Hepatocyte (in vitro differentiated cells): Measurements from ENCODE around the gene PTAR1. TPM values are rescaled to one million over a fixed set of nuclear protein-coding genes. Genes with fewer than 3 reads are reported as not detected.

ENCODE experiments used
- DNase-seq: peaks from one replicate; pipeline ENCODE4 v3.0.0-alpha.2; 2016; ENCODE audit warnings: low spot score
- H2AFZ ChIP-seq: fragments of 200-600 bp; sonication (generic); 2 replicates; pipeline ENCODE4 v1.6.0; 2016; ENCODE audit warnings: antibody characterized with exemption, mild to moderate bottlenecking
- H3K27ac ChIP-seq: fragments of 200-600 bp; sonication (generic); 2 replicates; pipeline ENCODE4 v1.5.1; 2016; ENCODE audit warnings: mild to moderate bottlenecking
- H3K27me3 ChIP-seq: fragments of 200-600 bp; sonication (generic); 2 replicates; pipeline ENCODE4 v1.6.1; 2016
- H3K36me3 ChIP-seq: fragments of 200-600 bp; sonication (generic); replicated peaks from 2 replicates; pipeline ENCODE4 v1.5.1; 2016; ENCODE audit warnings: low read depth; ENCODE audit not compliant: insufficient read depth
- H3K4me1 ChIP-seq: fragments of 200-600 bp; sonication (generic); 2 replicates; pipeline ENCODE4 v1.5.1; 2016; ENCODE audit warnings: mild to moderate bottlenecking, moderate library complexity; ENCODE audit not compliant: insufficient read depth
- H3K4me2 ChIP-seq: fragments of 200-600 bp; sonication (generic); 2 replicates; pipeline ENCODE4 v1.6.0; 2016
- H3K4me3 ChIP-seq: fragments of 200-600 bp; sonication (generic); 2 replicates; pipeline ENCODE4 v1.5.1; 2016; ENCODE audit warnings: mild to moderate bottlenecking
- H3K79me2 ChIP-seq: fragments of 200-600 bp; sonication (generic); 2 replicates; pipeline ENCODE4 v1.6.0; 2017; ENCODE audit warnings: mild to moderate bottlenecking
- H3K9me2 ChIP-seq: fragments of 200-600 bp; sonication (generic); replicated peaks from 2 replicates; pipeline ENCODE4 v1.6.0; 2017; ENCODE audit warnings: mild to moderate bottlenecking; ENCODE audit not compliant: insufficient read depth
- H3K9me3 ChIP-seq: fragments of 200-600 bp; sonication (generic); 2 replicates; pipeline ENCODE4 v1.5.1; 2016; ENCODE audit warnings: low read depth, mild to moderate bottlenecking
- H4K20me1 ChIP-seq: fragments of 200-600 bp; sonication (generic); 2 replicates; pipeline ENCODE4 v1.6.0; 2016; ENCODE audit warnings: mild to moderate bottlenecking; ENCODE audit not compliant: insufficient read depth, poor library complexity, severe bottlenecking
- CTCF ChIP-seq: fragments of 200-600 bp; sonication (generic); IDR thresholded peaks from 2 replicates; pipeline ENCODE4 v1.5.1; 2016; ENCODE audit warnings: antibody characterized with exemption, mild to moderate bottlenecking; ENCODE audit not compliant: poor library complexity
- EZH2 ChIP-seq: fragments of 200-600 bp; sonication (generic); IDR thresholded peaks from 2 replicates; pipeline ENCODE4 v1.6.1; 2016; ENCODE audit warnings: antibody characterized with exemption, mild to moderate bottlenecking, borderline replicate concordance
- EZH2phosphoT487 ChIP-seq: fragments of 200-600 bp; sonication (generic); IDR thresholded peaks from one replicate; pipeline ENCODE4 v1.6.1; 2018; ENCODE audit warnings: antibody characterized with exemption, mild to moderate bottlenecking, low read depth, moderate library complexity; ENCODE audit not compliant: unreplicated experiment, severe bottlenecking
- WGBS: methylation state at CpG from one replicate; pipeline ENCODE4 v1.1.6; 2016; ENCODE audit warnings: low lambda C conversion rate; ENCODE audit errors: missing lambda C conversion rate; 5-methylcytosine and 5-hydroxymethylcytosine counted together
- polyA plus RNA-seq: library from polyadenylated mRNA; unstranded; fragments of >200 nt; fragmentation: Nextera tagmentation; extraction: Ambion mirVana; gene quantifications from 2 replicates; pipeline ENCODE4 v1.2.1, GENCODE V29; 2016
- total RNA-seq: library from RNA; depleted of rRNA; stranded (reverse); fragments of >200 nt; gene quantifications from 2 replicates; pipeline ENCODE4 v1.2.3, GENCODE V29; 2014

Gene PTAR1
- total and polyA plus RNA-seq, 2 experiments from 2014 or later, result 10.8 to 75.1 TPM

GRCh38 chr9:69798744-69799143, 38.9 kb upstream of the PTAR1 start:
- no peak overlapping the region for H3K4me3 ChIP-seq
- TF ChIP-seq CTCF, result no peak
- no peak for TF ChIP-seq EZH2phosphoT487
- no peak for TF ChIP-seq EZH2
- H3K27me3 ChIP-seq, result no peaks in the 10 kb centered on the region
- no peak for DNase-seq
- H3K4me1 ChIP-seq, result no peaks in the 10 kb centered on the region
- H4K20me1 ChIP-seq, result no peaks in the 10 kb centered on the region
- H3K9me2 ChIP-seq, result no peaks in the 10 kb centered on the region
- 89% methylated on average over 4 of the region's 4 CpGs for WGBS
- no peaks in the 10 kb centered on the region for H3K79me2 ChIP-seq
- no peak overlapping the region for H2AFZ ChIP-seq
- H3K27ac ChIP-seq, result no peak overlapping the region
- H3K36me3 ChIP-seq, result no peaks in the 10 kb centered on the region
- H3K4me2 ChIP-seq, result no peak overlapping the region
- H3K9me3 ChIP-seq, result no peaks in the 10 kb centered on the region

- TF ChIP-seq EZH2 (no peak), EZH2phosphoT487 (no peak), CTCF (no peak)
- Histone ChIP-seq H3K4me1 (no peaks in the 10 kb centered on the region), H3K4me3 (no peak overlapping the region), H3K27ac (no peak overlapping the region), H3K36me3 (no peaks in the 10 kb centered on the region), H2AFZ (no peak overlapping the region), H3K27me3 (no peaks in the 10 kb centered on the region), H3K9me2 (no peaks in the 10 kb centered on the region), H3K4me2 (no peak overlapping the region), H3K9me3 (no peaks in the 10 kb centered on the region), H3K79me2 (no peaks in the 10 kb centered on the region), H4K20me1 (no peaks in the 10 kb centered on the region)
- no peak for DNase-seq
- 30% methylated on average over 1 of the region's 1 CpG for WGBS
These were observed 37.9 kb upstream of the PTAR1 start for GRCh38 chr9:69797675-69798074.

GRCh38 chr9:69794356-69794755, 34.5 kb upstream of the PTAR1 start:
- H2AFZ ChIP-seq, result no peak overlapping the region
- no peak overlapping the region for H3K4me2 ChIP-seq
- H3K27me3 ChIP-seq, result peaks cover 5% of the 10 kb centered on the region
- H3K9me3 ChIP-seq, result no peaks in the 10 kb centered on the region
- H3K79me2 ChIP-seq, result no peaks in the 10 kb centered on the region
- TF ChIP-seq EZH2, result no peak
- no peak for TF ChIP-seq CTCF
- TF ChIP-seq EZH2phosphoT487, result no peak
- DNase-seq, result no peak
- H4K20me1 ChIP-seq, result no peaks in the 10 kb centered on the region
- no peaks in the 10 kb centered on the region for H3K9me2 ChIP-seq
- no peaks in the 10 kb centered on the region for H3K4me1 ChIP-seq
- no peaks in the 10 kb centered on the region for H3K36me3 ChIP-seq
- WGBS, result 93% methylated on average over 3 of the region's 3 CpGs
- H3K27ac ChIP-seq, result no peak overlapping the region
- no peak overlapping the region for H3K4me3 ChIP-seq

- H3K79me2 ChIP-seq, result no peaks in the 10 kb centered on the region
- no peak overlapping the region for H3K4me3 ChIP-seq
- H2AFZ ChIP-seq, result no peak overlapping the region
- peaks cover 6% of the 10 kb centered on the region for H3K27me3 ChIP-seq
- H4K20me1 ChIP-seq, result no peaks in the 10 kb centered on the region
- no peaks in the 10 kb centered on the region for H3K9me2 ChIP-seq
- DNase-seq, result peak; percentile 28
- no peak overlapping the region for H3K27ac ChIP-seq
- TF ChIP-seq EZH2, result no peak
- TF ChIP-seq EZH2phosphoT487, result no peak
- TF ChIP-seq CTCF, result peak; percentile 16
- H3K36me3 ChIP-seq, result no peaks in the 10 kb centered on the region
- no peak overlapping the region for H3K4me2 ChIP-seq
- H3K4me1 ChIP-seq, result no peaks in the 10 kb centered on the region
- no peaks in the 10 kb centered on the region for H3K9me3 ChIP-seq
These were observed 25.9 kb upstream of the PTAR1 start for GRCh38 chr9:69785757-69786156.
